H1 (cell line): ENCODE results near the gene LBH. TPM values are rescaled to one million over a fixed set of nuclear protein-coding genes. Genes with fewer than 3 reads are reported as not detected.

Experiments
- BACH1 ChIP-seq: IDR thresholded peaks from 2 replicates; pipeline ENCODE4 v1.6.1; 2012; ENCODE audit warnings: low read length, improper control_type of control experiment
- BRCA1 ChIP-seq: IDR thresholded peaks from 2 replicates; pipeline ENCODE4 v1.6.1; 2012; ENCODE audit warnings: low read depth, low read length, improper control_type of control experiment
- HDAC6 ChIP-seq: IDR thresholded peaks from one replicate; pipeline ENCODE4 v1.7.1; 2012; ENCODE audit warnings: low read depth, mild to moderate bottlenecking, inconsistent platforms, low read length, moderate library complexity
- RAD21 ChIP-seq, 2 experiments: IDR thresholded peaks in 1 of 2; conservative IDR thresholded peaks in 1 of 2; 2 replicates each; pipeline ENCODE4 v1.6.1; 2011; ENCODE audit warnings: low read depth in 2 of 2, low read length in 2 of 2, improper control_type of control experiment in 1 of 2, inconsistent platforms in 1 of 2, mild to moderate bottlenecking in 1 of 2, moderate library complexity in 1 of 2
- SIN3A ChIP-seq, 2 experiments: IDR thresholded peaks in 1 of 2; conservative IDR thresholded peaks in 1 of 2; 2 replicates each; pipeline ENCODE4 v1.6.1; 2011 to 2012; ENCODE audit warnings: low read length in 2 of 2, improper control_type of control experiment in 1 of 2, low read depth in 1 of 2, mild to moderate bottlenecking in 1 of 2
- SP1 ChIP-seq: IDR thresholded peaks from 2 replicates; pipeline ENCODE4 v1.6.1; 2011; ENCODE audit warnings: low read depth, low read length
- TBP ChIP-seq: IDR thresholded peaks from 2 replicates; pipeline ENCODE4 v1.6.1; 2011; ENCODE audit warnings: low read depth, low read length, improper control_type of control experiment
- TCF12 ChIP-seq: IDR thresholded peaks from 2 replicates; pipeline ENCODE4 v1.6.1; 2011; ENCODE audit warnings: low read depth, mild to moderate bottlenecking, low read length
- polyA plus RNA-seq, 7 experiments: library from polyadenylated mRNA; depleted of rRNA in 3 of 7; stranded (reverse) in 5 of 7; unstranded in 2 of 7; fragments of >200 nt in 5 of 7; fragments of 200-250 nt in 2 of 7; gene quantifications; 1 replicate in 5 of 7; 2 replicates in 1 of 7; 4 replicates in 1 of 7; pipeline versions ENCODE4 v1.2.1 to v1.2.3, GENCODE V29; 2011 to 2013; ENCODE audit warnings: missing spikeins in 2 of 7, mixed read lengths in 2 of 7
- total RNA-seq: library from RNA; stranded (reverse); fragmentation: NEBNext Ultra II Directional; extraction: Animal tissue kit (Norgen Biotek cat#: 25700); gene quantifications from 2 replicates; pipeline ENCODE4 v1.2.1, GENCODE V29; 2021

The LBH gene
- total and polyA plus RNA-seq, 2 of the 8 experiments (the other 6 are each of a cell fraction or from before 2014, with no cell fraction given): 25.7 to 34.5 TPM

GRCh38 chr2:30259071-30259470 lies 27.7 kb downstream of the LBH start (continued):
- TF ChIP-seq RAD21 (IDR thresholded peaks at IDR 0.05 in 1 of 2, conservative IDR thresholded peaks at IDR 0.05 in 1 of 2; ENCODE audit: low read depth in 2 of 2, low read length in 2 of 2) (no peak), SIN3A (conservative IDR thresholded peaks at IDR 0.05 in 1 of 2, IDR thresholded peaks at IDR 0.05 in 1 of 2; ENCODE audit: low read depth in 1 of 2, low read length in 2 of 2) (no peak), SP1 (no peak), TCF12 (no peak), TBP (no peak), HDAC6 (no peak), BACH1 (no peak), BRCA1 (no peak)
